Esophagus muscularis mucosa (tissue), 4 donors: Measurements from ENCODE around the gene UVRAG.

Source experiments
- EP300 ChIP-seq: sonication (generic); formaldehyde crosslinking; IDR thresholded peaks from one replicate; pipeline ENCODE4 v1.6.1; 2017; ENCODE audit warnings: antibody characterized with exemption
- POLR2A ChIP-seq: fragments of 450-650 bp; IDR thresholded peaks from one replicate; pipeline ENCODE4 v1.6.1; 2017; ENCODE audit warnings: antibody characterized with exemption, moderate library complexity, mild to moderate bottlenecking, low read depth
- POLR2AphosphoS5 ChIP-seq, 2 donors: sonication (generic); formaldehyde crosslinking; IDR thresholded peaks; one replicate each; pipeline ENCODE4 v1.6.1; 2017; ENCODE audit warnings: antibody characterized with exemption in 2 of 2
- TF ChIP-seq, protein P1 (sequence below), 3 experiments: fragments of 200-600 bp in 2 of 3; fragments of 450-650 bp in 1 of 3; sonication (generic) in 2 of 3; IDR thresholded peaks; one replicate each; pipeline ENCODE4 v1.5.1; 2017 to 2019; ENCODE audit warnings: antibody characterized with exemption in 3 of 3, mild to moderate bottlenecking in 2 of 3, moderate library complexity in 1 of 3

- TF ChIP-seq POLR2A (no peak), EP300 (no peak), POLR2AphosphoS5 (IDR thresholded peaks at IDR 0.05) (no peak)
- TF ChIP-seq, protein P1, sequence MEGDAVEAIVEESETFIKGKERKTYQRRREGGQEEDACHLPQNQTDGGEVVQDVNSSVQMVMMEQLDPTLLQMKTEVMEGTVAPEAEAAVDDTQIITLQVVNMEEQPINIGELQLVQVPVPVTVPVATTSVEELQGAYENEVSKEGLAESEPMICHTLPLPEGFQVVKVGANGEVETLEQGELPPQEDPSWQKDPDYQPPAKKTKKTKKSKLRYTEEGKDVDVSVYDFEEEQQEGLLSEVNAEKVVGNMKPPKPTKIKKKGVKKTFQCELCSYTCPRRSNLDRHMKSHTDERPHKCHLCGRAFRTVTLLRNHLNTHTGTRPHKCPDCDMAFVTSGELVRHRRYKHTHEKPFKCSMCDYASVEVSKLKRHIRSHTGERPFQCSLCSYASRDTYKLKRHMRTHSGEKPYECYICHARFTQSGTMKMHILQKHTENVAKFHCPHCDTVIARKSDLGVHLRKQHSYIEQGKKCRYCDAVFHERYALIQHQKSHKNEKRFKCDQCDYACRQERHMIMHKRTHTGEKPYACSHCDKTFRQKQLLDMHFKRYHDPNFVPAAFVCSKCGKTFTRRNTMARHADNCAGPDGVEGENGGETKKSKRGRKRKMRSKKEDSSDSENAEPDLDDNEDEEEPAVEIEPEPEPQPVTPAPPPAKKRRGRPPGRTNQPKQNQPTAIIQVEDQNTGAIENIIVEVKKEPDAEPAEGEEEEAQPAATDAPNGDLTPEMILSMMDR (IDR thresholded peaks at IDR 0.05): no peak
Measured at GRCh38 chr11:75827562-75827961, 12.6 kb downstream of the UVRAG start.
